Ovary (tissue), 3 donors: ENCODE measurements around the gene BICRA.

ENCODE experiments used
- EP300 ChIP-seq: sonication (generic); formaldehyde crosslinking; IDR thresholded peaks from one replicate; pipeline ENCODE4 v1.6.1; 2017; ENCODE audit warnings: antibody characterized with exemption
- POLR2A ChIP-seq: fragments of 450-650 bp; IDR thresholded peaks from one replicate; pipeline ENCODE4 v1.6.1; 2017; ENCODE audit warnings: antibody characterized with exemption, mild to moderate bottlenecking, moderate library complexity
- TF ChIP-seq, protein P1 (sequence below), 3 donors: fragments of 450-650 bp in 2 of 3; fragments of 200-600 bp in 1 of 3; IDR thresholded peaks; one replicate each; pipeline versions ENCODE4 v1.5.1 to v1.8.0; 2016 to 2022; ENCODE audit warnings: antibody characterized with exemption in 3 of 3, mild to moderate bottlenecking in 1 of 3
- donor health status: DM: no; HTN: no; CAD: no.

DNA sequence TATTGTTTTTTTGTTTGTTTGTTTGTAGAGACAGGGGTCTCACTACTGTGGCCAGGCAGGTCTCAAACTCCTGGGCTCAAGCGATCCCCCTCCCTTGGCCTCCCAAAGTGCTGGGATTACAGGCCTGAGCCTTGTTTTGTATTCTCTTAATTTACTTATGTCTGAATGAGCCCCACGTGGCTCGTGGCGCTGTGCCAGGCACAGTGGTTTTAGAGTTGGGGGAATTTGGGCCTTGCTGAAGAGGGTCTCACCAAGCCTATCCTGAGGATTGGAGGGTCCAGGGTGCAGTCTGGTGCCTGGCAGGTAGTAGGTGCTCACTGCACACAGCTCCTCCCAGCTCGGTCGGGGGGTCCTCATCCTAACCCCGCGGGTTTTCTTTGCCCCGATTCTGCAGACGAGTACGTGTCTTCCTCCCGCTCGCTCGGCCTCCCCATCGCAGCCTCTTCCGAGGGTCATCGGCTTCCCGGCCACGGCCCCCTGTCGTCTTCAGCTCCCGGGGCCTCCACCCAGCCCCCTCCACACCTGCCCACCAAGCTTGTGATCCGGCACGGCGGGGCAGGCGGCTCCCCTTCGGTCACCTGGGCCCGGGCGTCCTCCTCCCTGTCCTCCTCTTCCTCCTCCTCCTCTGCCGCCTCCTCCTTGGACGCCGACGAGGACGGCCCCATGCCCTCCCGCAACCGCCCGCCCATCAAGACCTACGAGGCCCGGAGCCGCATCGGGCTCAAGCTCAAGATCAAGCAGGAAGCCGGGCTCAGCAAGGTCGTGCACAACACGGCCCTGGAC is 92.2 kb downstream of the BICRA start:
- TF ChIP-seq, protein P1, sequence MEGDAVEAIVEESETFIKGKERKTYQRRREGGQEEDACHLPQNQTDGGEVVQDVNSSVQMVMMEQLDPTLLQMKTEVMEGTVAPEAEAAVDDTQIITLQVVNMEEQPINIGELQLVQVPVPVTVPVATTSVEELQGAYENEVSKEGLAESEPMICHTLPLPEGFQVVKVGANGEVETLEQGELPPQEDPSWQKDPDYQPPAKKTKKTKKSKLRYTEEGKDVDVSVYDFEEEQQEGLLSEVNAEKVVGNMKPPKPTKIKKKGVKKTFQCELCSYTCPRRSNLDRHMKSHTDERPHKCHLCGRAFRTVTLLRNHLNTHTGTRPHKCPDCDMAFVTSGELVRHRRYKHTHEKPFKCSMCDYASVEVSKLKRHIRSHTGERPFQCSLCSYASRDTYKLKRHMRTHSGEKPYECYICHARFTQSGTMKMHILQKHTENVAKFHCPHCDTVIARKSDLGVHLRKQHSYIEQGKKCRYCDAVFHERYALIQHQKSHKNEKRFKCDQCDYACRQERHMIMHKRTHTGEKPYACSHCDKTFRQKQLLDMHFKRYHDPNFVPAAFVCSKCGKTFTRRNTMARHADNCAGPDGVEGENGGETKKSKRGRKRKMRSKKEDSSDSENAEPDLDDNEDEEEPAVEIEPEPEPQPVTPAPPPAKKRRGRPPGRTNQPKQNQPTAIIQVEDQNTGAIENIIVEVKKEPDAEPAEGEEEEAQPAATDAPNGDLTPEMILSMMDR (IDR thresholded peaks at IDR 0.05) = no peak
- TF ChIP-seq EP300 (no peak), POLR2A (no peak)
